Ectodermal cell (in vitro differentiated cells): ENCODE results near the gene CD226.
"Not testable (repeated sequence)": the region's sequence is repeated elsewhere in the genome, so short reads cannot be mapped to it uniquely, and the experiment has no call there.

Experiments
- H3K27ac ChIP-seq: 2 replicates; pipeline ENCODE4 v1.7.0; 2013; ENCODE audit warnings: mild to moderate bottlenecking, low read depth, low read length; ENCODE audit not compliant: insufficient read depth, poor library complexity, severe bottlenecking
- H3K27me3 ChIP-seq: 2 replicates; pipeline ENCODE4 v1.7.0; 2013; ENCODE audit warnings: mild to moderate bottlenecking, low read length; ENCODE audit not compliant: insufficient read depth, control insufficient read depth, poor library complexity, severe bottlenecking
- H3K36me3 ChIP-seq: one replicate; pipeline ENCODE4 v1.7.0; 2013; ENCODE audit warnings: low read length; ENCODE audit not compliant: control insufficient read depth, insufficient read depth
- H3K4me1 ChIP-seq: one replicate; pipeline ENCODE4 v1.7.0; 2013; ENCODE audit warnings: low read length; ENCODE audit not compliant: control insufficient read depth, insufficient read depth
- H3K4me3 ChIP-seq: 2 replicates; pipeline ENCODE4 v1.7.0; 2013; ENCODE audit warnings: low read depth, low read length, control low read depth; ENCODE audit not compliant: insufficient read depth
- H3K9me3 ChIP-seq: 2 replicates; pipeline ENCODE4 v1.7.0; 2013; ENCODE audit warnings: mild to moderate bottlenecking, low read length, moderate library complexity; ENCODE audit not compliant: control insufficient read depth
- WGBS, 2 experiments: methylation state at CpG; one replicate each; pipeline ENCODE4 v1.1.7; 2013; ENCODE audit warnings: missing lambda C conversion rate in 2 of 2; 5-methylcytosine and 5-hydroxymethylcytosine counted together

The CD226 gene

GRCh38 chr18:69845593-69846506 is 101.8 kb downstream of the CD226 start:
- no peak overlapping the region for H3K4me3 ChIP-seq
- no peaks in the 10 kb centered on the region for H3K9me3 ChIP-seq
- no peaks in the 10 kb centered on the region for H3K4me1 ChIP-seq
- no peaks in the 10 kb centered on the region for H3K27me3 ChIP-seq
- 93 to 96% methylated on average over 8 of the region's 8 CpGs for WGBS, 2 experiments
- no peak overlapping the region for H3K27ac ChIP-seq
- H3K36me3 ChIP-seq = no peaks in the 10 kb centered on the region

GRCh38 chr18:69844656-69845055 is 103.0 kb downstream of the CD226 start:
- WGBS, 2 experiments = 96% methylated on average over 2 of the region's 2 CpGs; no CpG with 5 or more reads in 1 of the 2 experiments

GRCh38 chr18:69843015-69843414 is 104.7 kb downstream of the CD226 start:
- Histone ChIP-seq H3K4me1 (no peaks in the 10 kb centered on the region), H3K36me3 (no peaks in the 10 kb centered on the region), H3K27ac (no peak overlapping the region), H3K4me3 (no peak overlapping the region), H3K9me3 (no peaks in the 10 kb centered on the region), H3K27me3 (no peaks in the 10 kb centered on the region)
- WGBS, 2 experiments = 76 to 78% methylated on average over 5 of the region's 5 CpGs

More at GRCh38 chr18:69844656-69845055, 103.0 kb downstream of the CD226 start:
- no peak overlapping the region for H3K4me3 ChIP-seq
- H3K4me1 ChIP-seq = no peaks in the 10 kb centered on the region
- H3K9me3 ChIP-seq = no peaks in the 10 kb centered on the region
- H3K36me3 ChIP-seq = no peaks in the 10 kb centered on the region
- H3K27me3 ChIP-seq = no peaks in the 10 kb centered on the region
- no peak overlapping the region for H3K27ac ChIP-seq

GRCh38 chr18:69841117-69841516 is 106.6 kb downstream of the CD226 start:
- H3K4me1 ChIP-seq = no peaks in the 10 kb centered on the region
- H3K4me3 ChIP-seq = no peak overlapping the region
- no peaks in the 10 kb centered on the region for H3K36me3 ChIP-seq
- no peak overlapping the region for H3K27ac ChIP-seq
- WGBS, 2 experiments = 96 to 97% methylated on average over 9 of the region's 9 CpGs
- H3K9me3 ChIP-seq = no peaks in the 10 kb centered on the region
- no peaks in the 10 kb centered on the region for H3K27me3 ChIP-seq

GRCh38 chr18:69840445-69840844 is 107.2 kb downstream of the CD226 start:
- no peaks in the 10 kb centered on the region for H3K36me3 ChIP-seq
- no peaks in the 10 kb centered on the region for H3K4me1 ChIP-seq
- H3K4me3 ChIP-seq = no peak overlapping the region
- H3K9me3 ChIP-seq = no peaks in the 10 kb centered on the region
- no peak overlapping the region for H3K27ac ChIP-seq
- 93 to 94% methylated on average over 7 of the region's 7 CpGs for WGBS, 2 experiments
- no peaks in the 10 kb centered on the region for H3K27me3 ChIP-seq

- no peak overlapping the region for H3K4me3 ChIP-seq
- H3K9me3 ChIP-seq = no peaks in the 10 kb centered on the region
- WGBS, 2 experiments = 89 to 91% methylated on average over 11 of the region's 11 CpGs
- H3K27me3 ChIP-seq = no peaks in the 10 kb centered on the region
- no peak overlapping the region for H3K27ac ChIP-seq
- no peaks in the 10 kb centered on the region for H3K36me3 ChIP-seq
- no peaks in the 10 kb centered on the region for H3K4me1 ChIP-seq
Measured at GRCh38 chr18:69840001-69840400, 107.7 kb downstream of the CD226 start.

- H3K4me3 ChIP-seq = no peak overlapping the region
- no peaks in the 10 kb centered on the region for H3K36me3 ChIP-seq
- no peak overlapping the region for H3K27ac ChIP-seq
- no peaks in the 10 kb centered on the region for H3K27me3 ChIP-seq
- WGBS, 2 experiments = 93 to 96% methylated on average over 11 of the region's 11 CpGs
- H3K4me1 ChIP-seq = no peaks in the 10 kb centered on the region
- no peaks in the 10 kb centered on the region for H3K9me3 ChIP-seq
Measured at GRCh38 chr18:69839497-69839896, 108.2 kb downstream of the CD226 start.

- WGBS, 2 experiments = 91 to 92% methylated on average over 3 of the region's 3 CpGs
- Histone ChIP-seq H3K27me3 (no peaks in the 10 kb centered on the region), H3K36me3 (no peaks in the 10 kb centered on the region)
Measured at GRCh38 chr18:69838620-69839411, 108.9 kb downstream of the CD226 start.

GRCh38 chr18:69838003-69838402 is 109.7 kb downstream of the CD226 start:
- H3K9me3 ChIP-seq = no peaks in the 10 kb centered on the region
- no CpG with 5 or more reads among the region's 1 CpG for WGBS, 2 experiments
- no peaks in the 10 kb centered on the region for H3K36me3 ChIP-seq
- H3K4me1 ChIP-seq = no peaks in the 10 kb centered on the region
- H3K27me3 ChIP-seq = no peaks in the 10 kb centered on the region
- H3K4me3 ChIP-seq = no peak overlapping the region
- no peak overlapping the region for H3K27ac ChIP-seq

More at GRCh38 chr18:69838620-69839411, 108.9 kb downstream of the CD226 start:
- H3K27ac ChIP-seq = no peak overlapping the region
- no peak overlapping the region for H3K4me3 ChIP-seq
- H3K9me3 ChIP-seq = no peaks in the 10 kb centered on the region
- H3K4me1 ChIP-seq = no peaks in the 10 kb centered on the region

- not testable (repeated sequence) for H3K4me3 ChIP-seq, H3K9me3 ChIP-seq, H3K27me3 ChIP-seq, H3K36me3 ChIP-seq, H3K4me1 ChIP-seq, H3K27ac ChIP-seq
- WGBS, 2 experiments = 95 to 99% methylated on average over 8 to 12 of the region's 12 CpGs
Measured at GRCh38 chr18:69834980-69835379, 112.7 kb downstream of the CD226 start.
